Islet precursor cell (in vitro differentiated cells): ENCODE data around the gene PAMR1.
"Not testable (repeated sequence)": the region's sequence is repeated elsewhere in the genome, so short reads cannot be mapped to it uniquely, and the experiment has no call there.

Source experiments
- DNase-seq: peaks from one replicate; pipeline ENCODE4 v3.0.0-alpha.2; 2018

Gene PAMR1

GRCh38 chr11:35541621-35542375 lies 16.4 kb upstream of the PAMR1 start:
- DNase-seq = peak; percentile 60

GRCh38 chr11:35540526-35540925 lies 15.1 kb upstream of the PAMR1 start:
- no peak for DNase-seq

GRCh38 chr11:35539781-35540281 lies 14.4 kb upstream of the PAMR1 start:
- DNase-seq = peak; percentile 80

- no peak for DNase-seq
These were observed 13.8 kb upstream of the PAMR1 start for GRCh38 chr11:35539256-35539655.

- DNase-seq = no peak
These were observed 11.1 kb upstream of the PAMR1 start for GRCh38 chr11:35536470-35536869.

GRCh38 chr11:35531246-35531645 lies 5.8 kb upstream of the PAMR1 start:
- DNase-seq = no peak

- peak; percentile 91 for DNase-seq
These were observed 4.6 kb upstream of the PAMR1 start for GRCh38 chr11:35529971-35530495.

GRCh38 chr11:35526370-35526792 lies 965 bp upstream of the PAMR1 start:
- DNase-seq = no peak

GRCh38 chr11:35524780-35525179 lies 636 bp downstream of the PAMR1 start:
- DNase-seq = no peak

GRCh38 chr11:35523861-35524260 lies 1.6 kb downstream of the PAMR1 start:
- DNase-seq = no peak

GRCh38 chr11:35523331-35523768 lies 2.1 kb downstream of the PAMR1 start:
- DNase-seq = no peak

GRCh38 chr11:35522091-35522490 lies 3.3 kb downstream of the PAMR1 start:
- not testable (repeated sequence) for DNase-seq

- no peak for DNase-seq
These were observed 5.0 kb downstream of the PAMR1 start for GRCh38 chr11:35520376-35520775.

- DNase-seq = no peak
These were observed 6.7 kb downstream of the PAMR1 start for GRCh38 chr11:35518766-35519165.

GRCh38 chr11:35517481-35517880 lies 7.9 kb downstream of the PAMR1 start:
- DNase-seq = no peak

GRCh38 chr11:35516403-35516802 lies 9.0 kb downstream of the PAMR1 start:
- DNase-seq = no peak

GRCh38 chr11:35515224-35515623 lies 10.2 kb downstream of the PAMR1 start:
- DNase-seq = no peak

- DNase-seq = no peak
These were observed 10.9 kb downstream of the PAMR1 start for GRCh38 chr11:35514481-35514880.

GRCh38 chr11:35511666-35512065 lies 13.8 kb downstream of the PAMR1 start:
- DNase-seq = peak; percentile 97

GRCh38 chr11:35507688-35508087 lies 17.7 kb downstream of the PAMR1 start:
- DNase-seq = no peak

- DNase-seq = no peak
These were observed 23.6 kb downstream of the PAMR1 start for GRCh38 chr11:35501776-35502175.

- no peak for DNase-seq
These were observed 24.7 kb downstream of the PAMR1 start for GRCh38 chr11:35500744-35501143.

GRCh38 chr11:35496416-35496815 lies 29.0 kb downstream of the PAMR1 start:
- DNase-seq = no peak

- DNase-seq = no peak
These were observed 30.4 kb downstream of the PAMR1 start for GRCh38 chr11:35494957-35495490.
